Stimulated activated CD4-positive, alpha-beta T cell treated with anti-CD3 and anti-CD28 coated beads, Interleukin-1b, Interleukin-23, amount 100 ng/mL, for 24 hours (primary cell): ENCODE data around the gene LCMT1.
"Not testable (repeated sequence)": the region's sequence is repeated elsewhere in the genome, so short reads cannot be mapped to it uniquely, and the experiment has no call there.

Experiments
- DNase-seq, 4 experiments: peaks; one replicate each; pipeline ENCODE4 v3.0.0-alpha.2; 2020; ENCODE audit warnings: low read depth in 4 of 4, low spot score in 1 of 4

Gene LCMT1

DNA sequence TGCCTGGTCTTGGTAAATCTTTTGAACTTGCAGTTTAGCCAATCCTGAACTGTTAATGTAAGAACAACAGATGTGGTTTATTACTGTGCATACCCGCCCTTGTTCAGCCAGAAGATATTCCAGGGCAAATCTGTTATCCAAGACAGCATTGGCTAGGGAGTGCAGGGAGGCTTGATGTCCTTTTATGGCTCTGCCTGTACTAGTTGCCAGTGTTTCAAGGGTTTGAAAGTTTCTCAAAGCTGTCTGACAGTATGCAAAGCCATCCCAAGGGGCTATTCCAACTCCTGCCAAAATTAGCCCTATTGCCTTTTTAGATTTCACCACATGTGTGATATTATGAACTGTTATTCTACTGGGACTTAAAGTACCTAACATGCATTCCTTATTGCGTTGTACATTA lies 30.1 kb downstream of the LCMT1 start:
- DNase-seq, result no peak

GRCh38 chr16:25143928-25144327 lies 32.4 kb downstream of the LCMT1 start:
- DNase-seq, result no peak

DNA sequence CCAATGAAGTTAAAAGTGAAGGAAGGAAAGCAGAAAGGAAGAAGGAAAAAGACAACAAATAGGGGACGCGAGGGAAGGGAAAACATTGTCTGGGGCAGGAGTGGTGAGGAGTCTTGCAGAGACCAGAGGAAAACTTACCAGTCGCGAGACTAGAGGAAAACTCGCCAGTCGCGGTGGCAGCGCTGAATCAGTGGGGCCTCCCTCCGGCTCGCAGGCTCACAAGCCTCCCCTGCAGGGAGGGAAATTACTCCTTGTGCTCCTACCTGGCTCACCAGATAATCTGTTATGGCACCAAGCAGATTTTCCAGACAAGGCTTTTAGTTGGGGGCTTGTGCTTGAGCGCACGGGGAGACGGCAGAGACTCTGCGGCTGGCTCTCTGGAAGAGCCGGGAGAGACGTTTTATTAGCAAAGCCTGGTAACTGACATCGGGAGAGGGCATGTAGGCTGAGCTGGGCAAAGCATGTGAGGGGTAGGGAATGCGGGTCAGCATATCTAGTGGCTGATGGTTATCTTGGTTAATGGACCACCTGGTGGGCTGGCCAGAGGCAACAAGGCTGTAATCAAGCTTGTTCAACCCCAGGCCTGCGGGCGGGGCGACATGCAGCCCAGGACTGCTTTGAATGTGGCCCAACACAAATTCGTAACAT lies 37.1 kb downstream of the LCMT1 start:
- DNase-seq, result no peak

DNA sequence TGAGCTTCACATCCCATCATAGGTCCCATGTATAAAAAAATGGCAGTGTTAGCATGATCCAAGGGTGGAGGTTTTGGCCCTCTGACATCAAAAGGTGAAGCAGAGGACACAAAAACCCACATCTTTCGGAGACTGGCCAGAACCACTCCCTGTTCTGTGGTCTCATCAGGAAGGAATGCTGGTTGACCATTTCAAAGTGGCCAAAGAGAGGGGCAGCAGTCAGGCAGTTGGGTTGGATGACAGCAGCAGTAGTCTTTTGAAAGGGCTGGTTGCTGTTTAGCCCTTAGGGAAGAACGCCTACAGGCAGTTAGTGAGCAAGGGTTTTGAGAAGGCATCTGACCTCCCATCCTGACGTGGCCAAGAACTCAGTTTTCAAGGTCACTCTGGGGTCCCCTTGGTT lies 40.5 kb downstream of the LCMT1 start:
- no peak for DNase-seq

DNA sequence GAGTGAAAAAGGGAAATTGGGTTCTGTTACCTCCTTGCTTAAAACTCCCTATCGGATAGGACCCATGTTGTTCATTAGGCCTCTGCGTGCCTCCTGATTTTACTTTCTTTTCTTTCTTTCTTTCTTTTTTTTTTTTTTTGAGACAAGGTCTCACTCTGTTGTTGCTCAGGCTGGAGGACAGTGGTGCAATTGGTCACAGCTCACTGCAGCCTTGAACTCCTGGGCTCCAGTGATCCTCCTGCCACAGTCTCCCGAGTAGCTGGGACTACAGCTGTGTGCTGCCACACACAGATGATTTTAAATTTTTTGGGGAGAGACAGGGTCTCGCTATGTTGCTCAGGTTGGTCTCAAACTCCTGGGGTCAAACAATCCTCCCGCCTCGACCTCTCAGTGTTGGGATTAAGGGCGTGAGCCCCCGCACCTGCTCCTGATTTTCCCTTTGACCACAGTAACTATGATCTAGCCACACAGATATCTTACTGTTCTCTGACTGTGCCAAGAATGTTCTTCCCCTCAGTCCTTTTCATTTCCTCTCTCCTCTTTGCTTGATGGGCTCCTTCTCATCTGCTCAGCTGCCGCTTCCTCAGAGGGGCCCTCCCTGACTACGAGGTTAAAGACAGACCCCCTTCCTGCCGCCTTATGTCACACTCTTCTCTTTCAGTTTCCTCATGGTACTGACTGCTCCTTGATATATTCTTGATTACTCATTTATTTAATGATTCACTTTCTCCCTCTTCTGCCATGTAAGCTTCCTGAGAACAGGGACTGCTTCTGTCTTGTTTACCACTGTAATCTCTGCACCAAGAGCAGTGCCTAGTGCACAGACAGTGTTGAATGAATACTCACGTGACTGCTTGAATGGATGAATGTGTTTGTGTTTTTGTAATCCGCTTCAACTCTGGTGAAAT lies 44.3 kb downstream of the LCMT1 start:
- peak in 2 of 4 experiments; percentile 20 to 21 for DNase-seq

- no peak for DNase-seq
These were observed 45.8 kb downstream of the LCMT1 start for GRCh38 chr16:25157271-25157875.

DNA sequence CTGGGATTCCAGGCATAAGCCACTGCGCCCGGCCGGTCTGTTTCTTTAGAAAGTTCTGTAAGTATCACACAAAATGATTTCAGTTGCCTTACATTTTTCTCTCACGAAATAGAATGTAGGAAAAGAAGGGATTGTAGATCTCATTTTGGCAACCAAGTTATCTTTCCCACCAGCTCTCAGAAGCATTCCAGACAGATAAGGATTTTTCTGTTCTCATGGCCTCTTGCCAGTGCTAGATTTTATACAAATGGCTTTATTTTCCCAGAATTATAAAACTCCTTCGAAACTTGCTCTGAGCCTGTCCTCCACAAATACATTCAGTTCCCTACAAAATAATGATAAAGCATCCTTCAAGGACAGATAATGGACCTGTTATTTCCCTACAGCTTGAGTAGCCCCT lies 46.9 kb downstream of the LCMT1 start:
- no peak for DNase-seq

DNA sequence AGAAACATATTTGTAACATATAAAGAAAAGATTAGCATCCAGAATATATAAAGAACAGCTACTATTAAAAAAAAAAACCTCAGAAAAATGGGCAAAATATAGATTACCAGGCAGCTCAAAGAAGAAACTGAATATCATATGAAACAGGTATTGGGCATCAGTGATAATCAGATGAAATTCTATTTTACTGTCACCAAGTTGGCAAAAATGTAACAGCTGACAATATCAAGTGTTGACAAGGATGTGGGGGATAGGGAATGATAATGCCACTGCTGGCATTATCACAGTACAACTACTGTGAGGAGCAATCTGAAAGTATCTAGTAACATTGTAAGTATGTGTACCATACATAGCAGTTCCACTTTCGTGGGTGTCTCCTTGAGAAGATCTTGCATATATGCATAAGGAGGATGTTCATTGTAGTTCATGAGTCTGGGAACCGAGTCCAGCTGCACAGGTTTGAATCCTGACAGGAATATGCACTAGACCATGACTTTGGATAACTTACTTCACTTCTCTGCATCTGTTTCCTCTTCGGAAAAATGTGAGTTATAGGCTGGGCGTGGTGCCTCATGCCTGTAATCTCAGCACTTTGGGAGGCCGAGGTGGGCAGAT lies 50.3 kb downstream of the LCMT1 start:
- DNase-seq, result no peak

- DNase-seq, result no peak
These were observed 52.1 kb downstream of the LCMT1 start for GRCh38 chr16:25163683-25164082.

- no peak for DNase-seq
These were observed 53.7 kb downstream of the LCMT1 start for GRCh38 chr16:25165284-25165683.

DNA sequence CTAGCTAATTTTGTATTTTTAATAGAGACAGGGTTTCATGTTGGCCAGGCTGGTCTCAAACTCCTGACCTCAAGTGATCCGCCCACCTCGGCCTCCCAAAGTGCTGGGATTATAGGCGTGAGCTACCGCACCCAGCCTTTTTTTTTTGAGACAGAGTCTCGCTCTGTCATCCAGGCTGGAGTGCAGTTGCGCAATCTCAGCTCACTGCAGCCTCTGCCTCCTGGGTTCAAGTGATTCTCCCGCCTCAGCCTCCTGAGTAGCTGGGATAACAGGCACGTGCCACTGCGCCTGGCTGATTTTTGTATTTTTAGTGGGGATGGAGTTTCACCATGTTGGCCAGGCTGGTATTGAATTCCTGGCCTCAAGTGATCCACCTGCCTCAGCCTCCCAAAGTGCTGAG lies 56.4 kb downstream of the LCMT1 start:
- not testable (repeated sequence) for DNase-seq

DNA sequence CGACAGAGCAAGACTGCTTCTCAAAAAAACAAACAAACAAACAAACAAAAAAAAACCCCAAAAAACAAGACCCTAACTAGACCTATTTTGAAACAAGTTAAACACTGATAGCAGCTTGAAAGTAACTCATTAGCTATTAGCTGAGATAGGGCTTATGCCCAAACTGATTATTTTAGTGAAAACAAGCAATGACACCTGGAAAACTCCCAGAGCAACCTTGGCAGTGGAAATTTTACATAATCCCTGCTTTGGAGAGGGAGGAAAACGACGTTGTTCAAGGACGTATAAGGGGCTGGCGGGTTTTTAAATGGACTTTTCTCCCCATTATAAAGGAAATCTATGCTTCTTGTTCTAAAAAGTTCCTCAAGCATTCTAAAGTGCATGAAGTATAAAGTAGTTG lies 59.8 kb downstream of the LCMT1 start:
- DNase-seq, result no peak

DNA sequence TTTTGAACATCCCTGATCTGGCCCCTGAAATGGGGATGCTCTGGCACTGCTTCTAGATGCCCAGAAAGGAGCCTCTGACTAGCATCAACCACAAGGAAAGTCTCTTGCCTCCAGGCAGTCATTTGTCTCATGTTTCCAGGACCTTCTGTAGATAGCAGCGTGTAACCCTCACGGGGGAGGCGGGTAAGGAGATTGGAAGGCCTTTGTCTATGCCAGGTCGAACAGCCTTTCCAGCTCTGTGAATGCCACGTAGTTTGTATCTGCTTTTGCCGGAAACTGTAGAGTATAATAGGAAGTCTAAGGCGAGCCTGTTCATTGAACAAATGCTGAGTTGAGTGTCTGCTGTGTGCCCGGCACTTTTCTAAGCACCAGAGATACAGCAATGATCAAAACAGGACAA lies 61.3 kb downstream of the LCMT1 start:
- DNase-seq, result no peak

DNA sequence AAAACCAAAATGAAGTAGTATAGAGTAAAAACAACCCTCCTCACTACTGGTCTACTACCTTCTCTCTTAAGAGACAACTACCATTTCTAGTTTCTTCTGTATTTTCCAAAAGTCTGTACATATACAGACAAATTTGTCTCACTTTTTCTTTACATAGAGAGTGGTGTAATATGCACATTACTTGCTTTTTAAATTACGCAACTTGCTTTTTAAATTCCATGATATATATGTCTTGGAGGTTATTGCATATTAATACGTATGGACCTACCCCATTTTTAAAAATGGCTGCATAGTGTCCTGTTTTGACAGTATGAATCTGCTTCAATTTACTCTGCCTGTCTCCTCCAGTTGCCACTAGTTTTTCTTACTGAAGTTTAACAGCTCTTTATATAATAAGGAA lies 62.7 kb downstream of the LCMT1 start:
- DNase-seq, result no peak

- DNase-seq, result no peak
These were observed 64.6 kb downstream of the LCMT1 start for GRCh38 chr16:25176136-25176535.

GRCh38 chr16:25177512-25177830 lies 65.9 kb downstream of the LCMT1 start:
- DNase-seq, result no peak

- no peak for DNase-seq
These were observed 66.5 kb downstream of the LCMT1 start for GRCh38 chr16:25177831-25178688.

DNA sequence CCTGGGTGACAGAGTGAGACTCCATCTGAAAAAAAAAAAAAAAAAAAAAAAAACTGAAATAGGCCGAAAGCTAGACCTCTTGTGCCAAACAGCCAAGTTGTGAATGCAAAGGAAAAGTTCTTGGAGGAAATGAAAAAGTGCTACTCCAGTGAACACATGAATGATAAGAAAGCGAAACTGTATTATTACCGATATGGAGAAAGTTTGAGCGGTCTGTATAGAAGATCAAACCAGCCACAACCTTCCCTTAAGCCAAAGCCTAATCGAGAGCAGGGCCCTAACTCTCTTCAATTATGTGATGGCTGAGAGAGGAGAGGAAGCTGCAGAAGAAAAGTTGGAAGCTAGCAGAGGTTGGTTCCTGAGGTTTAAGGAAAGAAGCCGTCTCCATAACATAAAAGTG lies 69.7 kb downstream of the LCMT1 start:
- not testable (repeated sequence) for DNase-seq

GRCh38 chr16:25184771-25185170 lies 73.2 kb downstream of the LCMT1 start:
- no peak for DNase-seq

GRCh38 chr16:25187491-25187795 lies 75.9 kb downstream of the LCMT1 start:
- DNase-seq, result no peak

DNA sequence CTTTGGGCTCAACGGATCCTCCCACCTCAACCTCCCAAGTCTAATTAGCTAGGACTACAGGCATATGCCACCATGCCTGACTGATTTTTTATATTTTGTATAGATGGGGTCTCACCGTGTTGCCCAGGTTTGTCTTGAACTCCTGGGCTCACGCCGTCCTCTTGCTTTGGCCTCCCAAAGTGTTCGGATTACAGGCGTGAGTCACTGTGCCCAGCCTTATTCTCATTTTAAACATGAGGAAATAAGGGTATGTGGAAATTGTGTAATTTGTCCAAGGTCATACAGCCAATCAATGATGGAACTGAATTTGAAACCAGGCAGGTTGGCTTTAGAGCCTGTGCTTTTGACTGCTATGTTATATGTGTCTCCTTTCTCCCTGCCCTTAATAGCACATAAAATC lies 77.8 kb downstream of the LCMT1 start:
- DNase-seq, result no peak
